ENCODE measurements around the gene ISY1. TPM values are rescaled to one million over a fixed set of nuclear protein-coding genes. Genes with fewer than 3 reads are reported as not detected.
A peak's percentile ranks its signal among the peaks of the same experiment; 100 is the strongest.
"Not testable (repeated sequence)": the region's sequence is repeated elsewhere in the genome, so short reads cannot be mapped to it uniquely, and the experiment has no call there.

ISY1 gene
- 10 to 100 TPM; 59.3 to 70.9 TPM for total RNA-seq

DNA sequence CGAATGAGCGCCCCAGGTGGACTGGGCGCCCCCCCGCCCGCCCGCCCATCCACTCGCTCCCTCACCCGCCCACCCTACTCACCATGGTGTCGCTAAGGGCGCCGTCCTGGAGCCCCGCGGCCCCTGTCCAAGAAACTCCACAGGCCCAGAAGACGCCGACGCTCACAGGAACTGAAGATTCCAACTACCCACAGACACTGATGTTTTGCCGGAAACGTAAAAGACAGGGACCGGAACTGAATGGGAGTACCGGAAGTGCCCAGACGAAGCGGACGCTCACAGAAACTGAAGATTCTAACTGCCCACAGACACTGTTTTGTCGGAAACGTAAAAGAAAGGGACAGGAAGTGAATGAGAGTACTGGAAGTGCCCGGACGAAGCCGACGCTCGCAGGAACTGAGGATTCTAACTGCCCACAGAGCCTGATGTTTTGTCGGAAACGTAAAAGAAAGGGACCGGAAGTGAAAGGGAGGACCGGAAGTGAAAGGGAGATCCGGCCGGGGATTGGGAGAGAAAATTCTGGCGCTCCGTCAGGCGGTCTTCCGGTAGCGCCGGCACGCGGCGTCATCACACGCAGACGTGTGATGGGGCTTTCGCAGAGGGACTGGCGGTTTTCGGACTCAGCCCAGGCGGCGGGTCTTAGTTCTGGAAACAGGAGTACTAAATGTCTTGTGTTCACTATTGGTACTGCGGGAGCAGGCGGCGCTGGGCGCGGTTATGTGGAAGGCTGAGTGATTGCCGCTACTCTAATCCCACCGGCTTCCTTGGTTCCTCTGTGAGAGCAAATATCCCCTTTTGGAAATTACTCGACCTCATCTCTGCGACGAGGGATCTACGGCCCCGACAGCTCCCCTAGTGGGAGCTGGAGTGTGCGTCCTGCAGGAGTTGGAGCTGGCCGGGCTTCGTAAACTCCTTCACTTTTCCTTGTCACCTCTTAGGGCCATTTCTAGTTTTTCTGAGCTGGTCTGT is at the start of gene ISY1:
ISY1 (minus strand) TSS at position 173 of the 969 bp plus-strand sequence; CDS start at position 85, 88 bp downstream.
- H3K4me3 Mint-ChIP-seq: peak within 1 kb of the TSS; percentile 95

DNA sequence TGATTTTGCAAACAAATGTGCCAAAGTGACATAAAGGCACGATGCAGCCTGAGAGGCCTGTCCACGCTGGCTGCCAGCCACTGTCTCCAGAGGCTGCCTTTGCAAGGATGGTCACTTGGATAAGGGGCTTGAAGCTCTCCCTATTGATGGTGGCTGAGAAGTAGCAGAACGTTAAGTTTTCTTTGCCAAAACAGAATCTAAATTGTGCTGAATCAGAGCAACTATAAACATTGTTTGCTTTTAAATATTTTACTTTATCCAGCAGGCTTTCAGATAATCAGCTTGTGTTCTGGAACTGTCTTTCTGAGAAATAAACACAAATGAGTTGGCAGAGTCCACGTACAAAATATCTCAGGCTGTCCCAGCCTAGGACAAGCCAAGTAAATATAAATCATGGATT is 46.6 kb upstream of the ISY1 start:
- H3K4me3 Mint-ChIP-seq: no peak overlapping the region
- H3K27ac Mint-ChIP-seq: no peak overlapping the region
- H3K4me1 Mint-ChIP-seq: no peaks in the 10 kb centered on the region
- H3K36me3 Mint-ChIP-seq (ENCODE audit: low read depth): no peaks in the 10 kb centered on the region
- ATAC-seq (replicated peaks): no peak
- no peaks in the 10 kb centered on the region for H3K27me3 Mint-ChIP-seq
- H3K9me3 Mint-ChIP-seq: no peaks in the 10 kb centered on the region

More for the DNA sequence above, at the start of gene ISY1:
- peak; percentile 92 for ATAC-seq (replicated peaks)
- Mint-ChIP-seq H3K4me1 (peaks cover 19% of the 10 kb centered on the region), H3K9me3 (no peaks in the 10 kb centered on the region), H3K36me3 (ENCODE audit: low read depth) (peaks cover 65% of the 10 kb centered on the region), H3K27ac (peak within 1 kb of the TSS; percentile 99), H3K27me3 (no peaks in the 10 kb centered on the region)

DNA sequence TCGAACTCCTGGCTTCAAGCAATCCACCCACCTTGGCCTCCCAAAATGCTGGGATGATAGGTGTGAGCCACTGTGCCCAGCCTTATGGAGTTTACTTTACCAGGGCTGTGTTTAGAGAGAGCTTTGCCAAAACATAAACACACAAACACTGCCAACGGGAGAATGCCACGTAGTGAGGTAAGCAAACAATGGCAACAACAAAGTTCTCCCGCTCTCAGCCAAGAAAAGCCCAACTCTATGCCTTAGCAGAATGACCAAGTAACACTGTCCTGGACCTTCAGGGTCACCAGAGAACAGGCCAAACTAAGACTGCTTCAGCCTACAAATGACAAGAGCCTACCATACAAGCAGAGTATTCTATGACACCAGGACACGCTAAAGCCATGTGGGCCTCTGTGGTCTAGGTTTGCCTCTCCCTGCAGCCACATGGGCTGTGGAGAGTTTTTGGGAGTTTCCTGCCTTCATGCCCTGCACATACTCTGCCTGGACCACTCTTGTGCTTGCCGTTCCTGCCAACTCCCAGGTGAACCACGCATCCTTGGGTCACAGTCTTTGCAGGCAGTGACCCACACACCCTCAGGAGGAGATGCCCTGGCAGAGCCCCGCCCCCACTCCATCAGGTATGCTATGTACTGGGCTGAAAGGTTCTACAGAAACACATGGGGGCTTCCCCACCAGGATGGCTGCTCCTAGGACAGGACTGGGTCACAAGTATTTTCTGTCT is 44.4 kb upstream of the ISY1 start:
- H3K9me3 Mint-ChIP-seq: no peaks in the 10 kb centered on the region
- H3K36me3 Mint-ChIP-seq (ENCODE audit: low read depth): no peaks in the 10 kb centered on the region
- H3K4me1 Mint-ChIP-seq: no peaks in the 10 kb centered on the region
- no peak overlapping the region for H3K4me3 Mint-ChIP-seq
- ATAC-seq (replicated peaks): no peak
- no peaks in the 10 kb centered on the region for H3K27me3 Mint-ChIP-seq
- no peak overlapping the region for H3K27ac Mint-ChIP-seq

DNA sequence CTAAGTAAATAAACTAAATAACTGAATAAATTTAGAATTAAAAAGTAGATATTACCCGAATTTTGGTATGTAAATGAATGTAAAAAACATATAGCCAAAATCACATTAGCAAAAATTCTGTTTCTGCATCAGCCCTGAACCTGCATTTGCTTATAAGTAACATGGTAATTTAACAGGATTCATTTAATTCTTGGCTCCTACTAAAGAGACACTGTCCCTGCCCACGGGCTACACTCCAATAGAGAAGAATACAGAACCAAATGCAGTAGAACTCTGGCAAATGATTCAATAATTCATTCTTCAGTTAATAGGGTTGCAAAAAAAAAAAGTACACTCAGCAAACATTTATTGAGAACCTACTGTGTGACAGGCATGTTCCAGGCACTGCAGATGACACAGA is 43.6 kb upstream of the ISY1 start:
- H3K27me3 Mint-ChIP-seq: no peaks in the 10 kb centered on the region
- ATAC-seq (replicated peaks): no peak
- H3K27ac Mint-ChIP-seq: no peak overlapping the region
- no peaks in the 10 kb centered on the region for H3K4me1 Mint-ChIP-seq
- H3K9me3 Mint-ChIP-seq: no peaks in the 10 kb centered on the region
- no peaks in the 10 kb centered on the region for H3K36me3 Mint-ChIP-seq (ENCODE audit: low read depth)
- no peak overlapping the region for H3K4me3 Mint-ChIP-seq

DNA sequence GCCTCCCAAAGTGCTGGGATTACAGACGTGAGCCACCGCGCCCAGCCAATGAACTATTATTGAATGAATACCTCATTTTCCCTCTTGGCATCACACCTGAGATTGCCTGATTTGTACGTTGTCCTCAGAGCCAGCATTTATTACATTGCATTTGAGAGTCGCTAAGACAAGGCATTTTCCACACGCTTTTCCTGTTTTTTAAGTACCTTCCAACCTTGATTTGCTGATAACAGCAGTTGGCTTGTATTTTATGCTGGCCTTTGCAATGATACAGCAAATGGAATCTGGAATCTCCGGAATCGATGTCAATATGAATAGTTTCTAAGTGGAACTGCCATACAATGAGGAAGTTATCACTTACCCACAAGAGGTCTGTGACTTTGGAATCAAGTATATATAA is 38.5 kb upstream of the ISY1 start:
- ATAC-seq (replicated peaks): no peak
- Mint-ChIP-seq H3K27ac (no peak overlapping the region), H3K4me3 (no peak overlapping the region), H3K9me3 (no peaks in the 10 kb centered on the region), H3K4me1 (no peaks in the 10 kb centered on the region), H3K27me3 (no peaks in the 10 kb centered on the region), H3K36me3 (ENCODE audit: low read depth) (no peaks in the 10 kb centered on the region)

DNA sequence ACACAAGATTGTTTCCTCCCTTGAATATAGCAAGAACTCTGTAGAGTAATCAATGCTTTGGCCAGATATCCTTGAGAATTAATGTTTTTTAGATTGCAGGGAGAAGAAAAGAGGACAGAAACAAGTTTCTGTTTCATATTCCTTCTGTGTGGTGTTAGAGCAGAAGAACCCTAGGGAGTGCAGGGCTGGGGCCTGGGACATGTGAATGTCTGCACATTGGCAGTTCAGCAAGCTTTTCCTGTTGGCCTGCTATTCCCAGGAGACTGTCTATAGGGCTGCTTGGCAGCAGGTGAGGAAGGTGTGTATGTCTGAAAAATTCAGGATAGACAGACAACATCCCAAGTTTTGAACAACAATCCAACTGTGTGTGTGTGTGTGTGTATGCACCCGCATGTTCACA is 36.5 kb upstream of the ISY1 start:
- Mint-ChIP-seq H3K4me1 (no peaks in the 10 kb centered on the region), H3K27ac (no peak overlapping the region), H3K36me3 (ENCODE audit: low read depth) (no peaks in the 10 kb centered on the region), H3K27me3 (no peaks in the 10 kb centered on the region), H3K4me3 (no peak overlapping the region), H3K9me3 (no peaks in the 10 kb centered on the region)
- ATAC-seq (replicated peaks): no peak

DNA sequence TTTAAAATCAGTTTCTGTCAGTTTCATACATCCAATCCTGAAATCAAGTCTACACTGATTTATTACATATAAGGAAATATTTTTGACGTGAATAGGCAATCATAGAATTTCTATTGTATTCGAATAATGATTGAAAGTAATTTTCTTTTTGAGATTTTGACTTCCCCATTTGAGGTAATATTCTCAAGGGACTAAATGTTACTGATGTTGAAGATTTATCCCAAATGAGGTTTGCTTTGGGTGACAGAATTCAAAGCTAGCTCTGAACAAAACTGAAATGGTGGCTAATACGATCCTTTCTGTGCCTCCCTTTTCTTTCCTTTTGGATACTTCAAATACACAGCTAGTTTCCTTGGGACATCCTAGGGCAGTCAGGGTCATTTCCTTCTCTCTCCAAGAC is 35.7 kb upstream of the ISY1 start:
- Mint-ChIP-seq H3K4me3 (no peak overlapping the region), H3K36me3 (ENCODE audit: low read depth) (no peaks in the 10 kb centered on the region)
- no peak for ATAC-seq (replicated peaks)

DNA sequence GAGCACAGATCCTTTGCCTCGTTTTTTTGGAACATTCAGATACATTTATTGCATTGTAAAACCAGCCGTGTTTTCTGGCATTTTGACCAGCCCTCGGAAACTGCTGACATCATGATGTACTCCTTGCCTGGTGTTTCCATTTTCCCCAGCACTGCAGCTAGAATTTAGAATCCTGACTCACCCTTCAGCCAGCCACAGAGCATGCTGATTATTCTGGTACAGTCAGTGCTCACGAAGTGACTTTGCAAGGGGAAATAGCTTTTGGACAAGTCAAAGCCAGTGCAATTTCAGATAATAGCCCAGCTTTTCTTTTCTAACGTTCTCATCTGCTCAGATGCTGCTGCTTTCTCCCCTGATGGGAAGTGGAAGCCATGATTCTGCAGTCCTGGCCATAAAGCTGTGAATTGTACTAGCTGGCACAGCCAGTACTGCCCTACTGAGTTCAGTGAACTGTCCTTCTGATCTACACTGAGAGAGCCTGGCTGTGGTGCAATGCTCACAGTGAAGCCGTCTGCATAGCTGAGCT is 34.9 kb upstream of the ISY1 start:
- peak; percentile 83 for ATAC-seq (replicated peaks)
- Mint-ChIP-seq H3K27me3 (no peaks in the 10 kb centered on the region), H3K36me3 (ENCODE audit: low read depth) (no peaks in the 10 kb centered on the region), H3K9me3 (no peaks in the 10 kb centered on the region), H3K4me1 (no peaks in the 10 kb centered on the region), H3K27ac (no peak overlapping the region), H3K4me3 (no peak overlapping the region)

More for the DNA sequence above, 35.7 kb upstream of the ISY1 start:
- Mint-ChIP-seq H3K27ac (no peak overlapping the region), H3K27me3 (no peaks in the 10 kb centered on the region), H3K9me3 (no peaks in the 10 kb centered on the region), H3K4me1 (no peaks in the 10 kb centered on the region)

DNA sequence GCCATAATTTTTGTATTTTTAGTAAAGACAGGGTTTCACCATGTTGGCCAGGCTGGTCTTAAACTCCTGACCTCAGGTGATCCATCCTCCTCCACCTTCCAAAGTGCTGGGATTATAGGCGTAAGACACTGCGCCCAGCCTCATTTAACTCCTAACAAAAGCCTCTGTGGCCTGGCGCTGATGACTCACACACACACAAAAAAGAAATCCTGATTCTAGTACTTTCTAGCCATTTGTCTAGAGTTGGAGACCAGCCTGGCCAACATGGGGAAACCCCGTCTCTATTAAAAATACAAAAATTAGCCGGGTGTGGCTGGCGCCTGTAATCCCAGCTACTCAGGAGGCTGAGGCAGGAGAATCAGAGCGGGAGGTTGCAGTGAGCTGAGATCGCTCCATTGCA is 28.9 kb upstream of the ISY1 start:
- ATAC-seq (replicated peaks); H3K27me3 Mint-ChIP-seq; H3K27ac Mint-ChIP-seq; H3K4me1 Mint-ChIP-seq; H3K36me3 Mint-ChIP-seq (ENCODE audit: low read depth); H3K4me3 Mint-ChIP-seq; H3K9me3 Mint-ChIP-seq: not testable (repeated sequence)

DNA sequence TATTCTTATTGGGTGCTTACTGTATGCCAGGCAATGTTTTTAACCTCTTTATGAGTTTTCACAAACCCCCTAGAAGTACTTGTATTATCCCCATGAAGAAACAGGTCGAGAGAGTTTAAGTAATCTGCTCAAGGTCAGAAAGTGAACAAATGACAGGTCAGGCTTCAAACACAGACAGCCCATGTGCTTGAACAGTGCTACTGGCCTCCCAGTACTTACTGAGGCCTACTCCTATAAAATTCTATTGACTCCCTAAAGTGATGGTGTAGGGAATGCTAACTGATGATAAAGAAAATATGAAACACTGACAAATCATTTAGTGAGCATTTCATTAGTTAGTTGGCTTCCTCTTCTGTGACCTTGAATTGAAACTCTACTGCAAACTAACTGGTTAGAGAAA is 27.0 kb upstream of the ISY1 start:
- H3K36me3 Mint-ChIP-seq (ENCODE audit: low read depth): peaks cover 16% of the 10 kb centered on the region
- no peak for ATAC-seq (replicated peaks)
- H3K4me3 Mint-ChIP-seq: no peak overlapping the region
- H3K27ac Mint-ChIP-seq: no peak overlapping the region
- H3K9me3 Mint-ChIP-seq: no peaks in the 10 kb centered on the region
- no peaks in the 10 kb centered on the region for H3K27me3 Mint-ChIP-seq
- H3K4me1 Mint-ChIP-seq: no peaks in the 10 kb centered on the region

DNA sequence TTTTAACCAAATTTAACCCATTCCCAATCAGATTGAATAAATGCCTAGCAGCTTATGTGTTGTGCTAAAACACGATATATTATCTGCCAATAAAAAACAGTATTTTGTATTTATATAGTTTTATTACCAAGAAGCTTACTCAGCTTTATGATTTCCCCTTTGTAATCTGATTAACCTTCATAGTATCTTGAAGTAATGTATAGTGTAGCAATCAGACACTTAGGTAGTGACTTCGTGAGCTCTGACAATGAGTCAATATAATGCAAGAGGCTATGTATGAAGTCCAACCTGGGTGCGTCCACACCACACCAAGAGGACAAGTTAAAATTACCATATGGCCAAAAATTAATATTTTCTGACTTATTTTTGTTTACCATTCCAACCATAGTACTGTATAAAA is 24.9 kb upstream of the ISY1 start:
- Mint-ChIP-seq H3K4me1 (no peaks in the 10 kb centered on the region), H3K9me3 (no peaks in the 10 kb centered on the region), H3K27me3 (no peaks in the 10 kb centered on the region), H3K27ac (peak overlapping the region; percentile 28), H3K36me3 (ENCODE audit: low read depth) (peaks cover 37% of the 10 kb centered on the region), H3K4me3 (peak overlapping the region; percentile 98)
- ATAC-seq (replicated peaks): no peak

DNA sequence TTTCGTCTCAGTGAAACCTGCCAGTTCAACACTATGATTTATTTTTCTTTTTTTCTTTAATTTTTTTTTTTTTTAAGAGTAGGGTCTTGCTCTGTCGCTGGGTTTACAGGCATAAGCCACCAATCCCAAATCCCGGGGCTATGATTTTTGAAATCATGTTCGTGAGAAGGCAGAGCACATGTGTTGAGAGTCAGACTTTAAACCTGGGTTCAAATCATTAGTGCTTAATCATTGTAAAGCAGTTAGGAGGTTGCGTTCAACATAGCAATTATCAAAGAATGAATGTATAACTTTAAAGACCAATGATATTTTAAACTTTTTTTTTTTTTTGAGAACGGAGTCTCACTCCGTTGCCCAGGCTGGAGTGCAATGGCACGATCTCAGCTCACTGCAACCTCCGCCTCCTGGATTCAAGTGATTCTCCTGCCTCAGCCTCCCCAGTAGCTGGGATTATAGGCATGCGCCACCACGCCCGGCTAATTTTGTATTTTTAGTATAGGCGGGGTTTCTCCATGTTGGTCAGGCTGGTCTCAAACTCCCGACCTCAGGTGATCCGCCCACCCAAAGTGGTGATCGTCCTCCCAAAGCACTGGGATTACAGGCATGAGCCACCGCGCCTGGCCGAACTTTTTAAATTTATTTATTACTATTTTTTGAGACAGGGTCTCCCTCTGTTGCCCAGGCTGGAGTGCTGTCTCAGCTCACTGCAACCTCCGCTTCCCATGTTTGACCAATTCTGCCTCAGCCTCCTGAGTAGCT is 24.1 kb upstream of the ISY1 start:
- Mint-ChIP-seq H3K27ac (peak overlapping the region; percentile 97), H3K36me3 (ENCODE audit: low read depth) (peaks cover 45% of the 10 kb centered on the region), H3K4me3 (peak overlapping the region; percentile 98)
- not testable (repeated sequence) for ATAC-seq (replicated peaks); H3K9me3 Mint-ChIP-seq; H3K4me1 Mint-ChIP-seq; H3K27me3 Mint-ChIP-seq

DNA sequence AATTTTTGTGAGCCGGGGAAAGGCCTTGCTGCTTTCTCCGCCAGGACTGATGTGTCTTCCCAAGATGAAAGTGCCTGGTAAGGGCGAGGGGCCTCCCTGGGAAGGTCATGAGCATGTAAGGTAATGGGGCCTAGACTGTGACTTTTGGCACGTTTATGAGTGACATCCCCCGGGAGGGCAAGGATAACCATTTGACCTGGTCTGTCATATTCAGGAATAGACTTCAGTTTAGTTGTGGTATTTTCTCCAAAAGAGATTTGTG is 23.5 kb upstream of the ISY1 start:
- H3K36me3 Mint-ChIP-seq (ENCODE audit: low read depth): peaks cover 52% of the 10 kb centered on the region
- no peaks in the 10 kb centered on the region for H3K27me3 Mint-ChIP-seq
- H3K4me3 Mint-ChIP-seq: peak overlapping the region; percentile 98
- H3K4me1 Mint-ChIP-seq: peaks cover 9% of the 10 kb centered on the region
- peak overlapping the region; percentile 97 for H3K27ac Mint-ChIP-seq
- H3K9me3 Mint-ChIP-seq: no peaks in the 10 kb centered on the region
- ATAC-seq (replicated peaks): peak; percentile 27

DNA sequence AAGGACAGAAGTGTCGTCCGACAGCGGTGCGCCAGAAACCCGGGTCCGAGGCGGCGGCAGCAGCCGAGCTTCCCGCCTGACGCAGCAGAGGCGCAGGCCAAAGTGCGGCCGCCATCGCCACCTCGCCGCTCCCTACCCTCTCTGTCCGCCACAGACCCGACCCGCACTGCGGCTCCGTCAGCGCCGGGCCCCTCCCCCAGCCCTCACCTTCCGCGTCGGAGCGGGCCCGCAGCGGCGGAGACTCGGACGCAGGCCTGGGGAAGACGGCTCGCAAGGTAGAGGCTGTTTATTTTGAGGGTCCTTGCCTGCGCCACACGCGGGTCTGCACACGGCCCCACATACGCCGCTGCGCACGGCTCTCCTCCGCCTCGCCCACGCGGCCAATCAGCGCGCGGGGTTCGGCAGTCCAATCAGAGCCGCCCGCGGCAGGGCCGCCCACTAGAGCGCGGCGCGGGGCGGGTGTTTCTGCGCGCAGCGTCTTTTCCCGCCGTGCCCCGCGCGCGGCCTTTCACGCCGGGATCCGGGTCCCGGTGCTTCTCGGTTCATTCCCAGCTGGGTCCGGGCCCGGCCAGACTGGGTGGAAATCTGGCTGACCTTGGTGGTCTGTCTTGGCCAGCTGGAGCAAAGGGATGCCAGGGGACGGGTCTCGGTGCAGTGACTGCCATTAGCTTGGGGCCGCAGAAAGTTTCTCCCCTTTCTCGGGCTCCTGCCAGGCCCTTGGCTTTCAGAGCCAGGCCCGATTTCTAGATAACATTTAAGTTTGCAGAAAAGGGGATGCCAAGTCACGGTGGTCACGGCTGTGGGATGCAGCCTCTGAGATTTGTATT is 22.9 kb upstream of the ISY1 start, which contains the start of gene CNBP:
CNBP (minus strand) TSS at position 328 of the 827 bp plus-strand sequence. CDS start 12,139 bp downstream, outside the sequence.
- peak within 1 kb of the TSS; percentile 98 for H3K4me3 Mint-ChIP-seq

More for the DNA sequence above, 22.9 kb upstream of the ISY1 start, which contains the start of gene CNBP:
- H3K9me3 Mint-ChIP-seq: no peaks in the 10 kb centered on the region
- peak; percentile 97 for ATAC-seq (replicated peaks)
- H3K27ac Mint-ChIP-seq: peak within 1 kb of the TSS; percentile 97
- peaks cover 12% of the 10 kb centered on the region for H3K4me1 Mint-ChIP-seq
- peaks cover 57% of the 10 kb centered on the region for H3K36me3 Mint-ChIP-seq (ENCODE audit: low read depth)
- H3K27me3 Mint-ChIP-seq: no peaks in the 10 kb centered on the region
